GM23248 (cell line): ENCODE measurements around the gene IL1RAPL2.

Source experiments
- EZH2 ChIP-seq: fragments of 200-600 bp; sonication (generic); IDR thresholded peaks from 2 replicates; pipeline ENCODE4 v1.6.1; 2018; ENCODE audit warnings: antibody characterized with exemption, mild to moderate bottlenecking; ENCODE audit not compliant: insufficient read depth, poor library complexity, severe bottlenecking
- EZH2phosphoT487 ChIP-seq: fragments of 200-600 bp; sonication (generic); IDR thresholded peaks from 2 replicates; pipeline ENCODE4 v1.6.1; 2018; ENCODE audit warnings: antibody characterized with exemption, moderate library complexity, mild to moderate bottlenecking, low read depth; ENCODE audit not compliant: insufficient read depth

GRCh38 chrX:104707572-104707971, 141.6 kb downstream of the IL1RAPL2 start:
- no peak for TF ChIP-seq EZH2
- TF ChIP-seq EZH2phosphoT487, result no peak
